Right renal cortex interstitium (tissue), 3 donors: ENCODE results near the gene PLIN3. TPM values are rescaled to one million over a fixed set of nuclear protein-coding genes. Genes with fewer than 3 reads are reported as not detected.
A peak's percentile ranks its signal among the peaks of the same experiment; 100 is the strongest.
"Not testable (repeated sequence)": the region's sequence is repeated elsewhere in the genome, so short reads cannot be mapped to it uniquely, and the experiment has no call there.

ENCODE experiments used
- DNase-seq, 3 donors: peaks; one replicate each; pipeline ENCODE4 v3.0.0-alpha.2; 2013; ENCODE audit warnings: low read depth in 3 of 3, low spot score in 2 of 3
- polyA plus RNA-seq, 3 donors: library from polyadenylated mRNA; unstranded; fragments of 120-200 nt; gene quantifications; one replicate each; pipeline ENCODE4 v1.2.1, GENCODE V29; 2013; ENCODE audit not compliant: insufficient read length in 3 of 3

PLIN3 gene
- polyA plus RNA-seq, 3 donors: 35.4 to 43.7 (median 38.4) TPM

GRCh38 chr19:4815426-4816201 is 51.9 kb downstream of the PLIN3 start:
- peak; percentile 73 to 90 (median 75) for DNase-seq

GRCh38 chr19:4814625-4815425 is 52.6 kb downstream of the PLIN3 start:
- DNase-seq: no peak

GRCh38 chr19:4811328-4812131 is 55.9 kb downstream of the PLIN3 start:
- no peak for DNase-seq

- DNase-seq: no peak
Measured at GRCh38 chr19:4807188-4807587, 60.3 kb downstream of the PLIN3 start.

GRCh38 chr19:4806384-4806783 is 61.1 kb downstream of the PLIN3 start:
- DNase-seq: no peak

- not testable (repeated sequence) for DNase-seq
Measured at GRCh38 chr19:4805140-4805539, 62.3 kb downstream of the PLIN3 start.

GRCh38 chr19:4803736-4804695 is 63.5 kb downstream of the PLIN3 start:
- no peak for DNase-seq

- no peak for DNase-seq
Measured at GRCh38 chr19:4802711-4803110, 64.8 kb downstream of the PLIN3 start.

GRCh38 chr19:4801085-4801619 is 66.3 kb downstream of the PLIN3 start:
- no peak for DNase-seq

- no peak for DNase-seq
Measured at GRCh38 chr19:4800591-4801081, 66.8 kb downstream of the PLIN3 start.

- DNase-seq: no peak
Measured at GRCh38 chr19:4795400-4795799, 72.1 kb downstream of the PLIN3 start.

- DNase-seq: no peak
Measured at GRCh38 chr19:4794971-4795370, 72.5 kb downstream of the PLIN3 start.

GRCh38 chr19:4793278-4793677 is 74.2 kb downstream of the PLIN3 start:
- DNase-seq: not testable (repeated sequence)

GRCh38 chr19:4792866-4793195 is 74.6 kb downstream of the PLIN3 start:
- not testable (repeated sequence) for DNase-seq

GRCh38 chr19:4792019-4792865 is 75.2 kb downstream of the PLIN3 start:
- DNase-seq: not testable (repeated sequence)

- DNase-seq: peak; percentile 100
Measured at GRCh38 chr19:4791183-4792018, 76.1 kb downstream of the PLIN3 start, which contains the start of gene FEM1A. Gene FEM1A (plus strand): TSS chr19:4791734. CDS start chr19:4791855, 121 bp downstream.
